ENCODE data around the gene SLC5A10. TPM values are rescaled to one million over a fixed set of nuclear protein-coding genes. Genes with fewer than 3 reads are reported as not detected.
A peak's percentile ranks its signal among the peaks of the same experiment; 100 is the strongest.

SLC5A10 gene
- polyA plus RNA-seq, 1 donor (not counting 4 experiments of a cell fraction or from before 2014, with no cell fraction given) = not detected

DNA sequence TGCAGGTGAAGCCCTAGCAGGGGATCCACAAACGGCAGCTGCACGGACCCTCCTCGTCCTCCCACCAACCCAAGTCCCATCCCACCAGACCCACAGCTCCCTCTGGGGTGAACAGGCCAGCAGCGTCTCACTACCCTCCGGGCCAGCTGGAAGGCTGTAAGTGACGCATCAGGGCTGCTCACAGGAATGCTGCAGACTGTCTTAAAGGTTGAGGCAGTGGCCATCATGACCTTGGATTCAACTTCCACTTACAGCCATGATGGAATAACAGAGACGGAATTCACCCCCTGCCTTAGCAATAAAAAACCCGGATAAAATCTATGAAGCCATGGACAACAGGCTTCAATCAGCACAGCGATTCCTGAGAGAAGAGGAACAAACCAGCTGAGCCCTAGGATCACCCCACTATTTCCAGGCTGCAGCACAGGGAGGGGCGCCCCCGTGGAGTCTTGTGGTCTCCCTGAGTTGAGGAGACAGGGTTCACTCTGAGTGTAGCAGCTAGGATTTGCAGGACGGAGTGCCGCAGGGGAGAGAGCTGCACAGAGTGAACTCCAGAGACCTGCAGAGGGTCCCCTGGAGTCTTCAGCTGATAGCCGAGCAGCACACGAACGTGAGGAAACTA is 42.1 kb downstream of the SLC5A10 start:
- Histone ChIP-seq H3K4me1 (ENCODE audit: control insufficient read depth, extremely low read depth, insufficient read depth, low read length) (peaks cover 72% of the 10 kb centered on the region), H3K27ac (ENCODE audit: control insufficient read depth, insufficient read depth, low read length) (no peak overlapping the region), H4K20me1 (ENCODE audit: control insufficient read depth, extremely low read depth, insufficient read depth, low read length) (peaks cover 66% of the 10 kb centered on the region), H2AFZ (ENCODE audit: control insufficient read depth, low read length) (no peak overlapping the region), H3K4me2 (ENCODE audit: control insufficient read depth, extremely low read depth, insufficient read depth, low read depth, low read length) (peak overlapping the region; percentile 56), H3K9ac (ENCODE audit: control insufficient read depth, extremely low read depth, insufficient read depth, low read length) (no peak overlapping the region), H3K27me3 (ENCODE audit: control insufficient read depth, extremely low read depth, insufficient read depth, low read length) (no peaks in the 10 kb centered on the region), H3K79me2 (ENCODE audit: control insufficient read depth, insufficient read depth, low read length) (peaks cover 97% of the 10 kb centered on the region), H3K4me3 (ENCODE audit: control insufficient read depth in 2 of 3, extremely low read depth in 1 of 3, insufficient read depth in 2 of 3, low read depth in 1 of 3, low read length in 3 of 3) (no peak overlapping the region), H3K36me3 (ENCODE audit: control insufficient read depth in 2 of 2, extremely low read depth in 1 of 2, insufficient read depth in 2 of 2, low read length in 2 of 2) (peaks cover 14 to 50% of the 10 kb centered on the region in 2 experiments), H3K9me3 (ENCODE audit: control insufficient read depth, low read depth, low read length) (no peaks in the 10 kb centered on the region), H3K9me1 (ENCODE audit: control insufficient read depth, extremely low read depth, insufficient read depth, low read length) (peaks cover 5% of the 10 kb centered on the region)
- TF ChIP-seq, protein P1, sequence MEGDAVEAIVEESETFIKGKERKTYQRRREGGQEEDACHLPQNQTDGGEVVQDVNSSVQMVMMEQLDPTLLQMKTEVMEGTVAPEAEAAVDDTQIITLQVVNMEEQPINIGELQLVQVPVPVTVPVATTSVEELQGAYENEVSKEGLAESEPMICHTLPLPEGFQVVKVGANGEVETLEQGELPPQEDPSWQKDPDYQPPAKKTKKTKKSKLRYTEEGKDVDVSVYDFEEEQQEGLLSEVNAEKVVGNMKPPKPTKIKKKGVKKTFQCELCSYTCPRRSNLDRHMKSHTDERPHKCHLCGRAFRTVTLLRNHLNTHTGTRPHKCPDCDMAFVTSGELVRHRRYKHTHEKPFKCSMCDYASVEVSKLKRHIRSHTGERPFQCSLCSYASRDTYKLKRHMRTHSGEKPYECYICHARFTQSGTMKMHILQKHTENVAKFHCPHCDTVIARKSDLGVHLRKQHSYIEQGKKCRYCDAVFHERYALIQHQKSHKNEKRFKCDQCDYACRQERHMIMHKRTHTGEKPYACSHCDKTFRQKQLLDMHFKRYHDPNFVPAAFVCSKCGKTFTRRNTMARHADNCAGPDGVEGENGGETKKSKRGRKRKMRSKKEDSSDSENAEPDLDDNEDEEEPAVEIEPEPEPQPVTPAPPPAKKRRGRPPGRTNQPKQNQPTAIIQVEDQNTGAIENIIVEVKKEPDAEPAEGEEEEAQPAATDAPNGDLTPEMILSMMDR (optimal IDR thresholded peaks at IDR 0.05 in 1 of 3, IDR thresholded peaks at IDR 0.05 in 1 of 3, conservative IDR thresholded peaks at IDR 0.05 in 1 of 3; ENCODE audit: extremely low read depth in 1 of 3, insufficient read depth in 2 of 3, low read length in 3 of 3) = no peak
- no peak for TF ChIP-seq EZH2 (IDR thresholded peaks at IDR 0.05; ENCODE audit: low read length)
- DNase-seq (ENCODE audit: low read depth, low spot score) (no peak), FAIRE-seq (no peak)
- dilution Hi-C loops (cut with MboI; ENCODE audit: extremely low pct_ligation_motif_present, low sequenced_read_pairs) = no loop called here

DNA sequence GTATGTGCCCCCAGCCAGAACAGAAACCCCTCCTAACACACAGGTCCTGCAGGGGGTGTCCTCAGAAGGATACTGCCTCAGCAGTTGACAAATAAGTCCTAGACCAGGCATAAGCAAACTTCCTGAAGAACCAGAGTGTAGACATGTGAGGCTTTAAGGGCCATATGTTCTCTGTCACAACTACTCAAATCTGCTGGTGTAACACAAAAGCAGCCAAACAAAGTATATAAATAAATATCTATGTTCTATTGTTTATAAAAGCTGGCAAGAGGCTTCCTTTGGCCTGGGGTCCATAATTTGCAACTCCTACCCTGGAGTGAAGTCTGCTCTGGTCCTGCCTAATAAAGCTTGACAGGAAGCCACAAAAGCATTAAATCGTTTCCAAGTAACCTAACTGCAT is 42.7 kb downstream of the SLC5A10 start:
- H4K20me1 ChIP-seq (ENCODE audit: control insufficient read depth, extremely low read depth, insufficient read depth, low read length) = peaks cover 61% of the 10 kb centered on the region

More for the DNA sequence above, 42.7 kb downstream of the SLC5A10 start:
- Histone ChIP-seq H3K27me3 (ENCODE audit: control insufficient read depth, extremely low read depth, insufficient read depth, low read length) (no peaks in the 10 kb centered on the region), H3K4me2 (ENCODE audit: control insufficient read depth, extremely low read depth, insufficient read depth, low read depth, low read length) (peak overlapping the region; percentile 56), H3K79me2 (ENCODE audit: control insufficient read depth, insufficient read depth, low read length) (peaks cover 97% of the 10 kb centered on the region), H3K4me1 (ENCODE audit: control insufficient read depth, extremely low read depth, insufficient read depth, low read length) (peaks cover 78% of the 10 kb centered on the region), H2AFZ (ENCODE audit: control insufficient read depth, low read length) (no peak overlapping the region), H3K36me3 (ENCODE audit: control insufficient read depth in 2 of 2, extremely low read depth in 1 of 2, insufficient read depth in 2 of 2, low read length in 2 of 2) (peaks cover 9 to 54% of the 10 kb centered on the region in 2 experiments), H3K9ac (ENCODE audit: control insufficient read depth, extremely low read depth, insufficient read depth, low read length) (no peak overlapping the region), H3K4me3 (ENCODE audit: control insufficient read depth in 2 of 3, extremely low read depth in 1 of 3, insufficient read depth in 2 of 3, low read depth in 1 of 3, low read length in 3 of 3) (no peak overlapping the region), H3K27ac (ENCODE audit: control insufficient read depth, insufficient read depth, low read length) (no peak overlapping the region), H3K9me3 (ENCODE audit: control insufficient read depth, low read depth, low read length) (no peaks in the 10 kb centered on the region), H3K9me1 (ENCODE audit: control insufficient read depth, extremely low read depth, insufficient read depth, low read length) (peaks cover 7% of the 10 kb centered on the region)
- no peak for TF ChIP-seq EZH2 (IDR thresholded peaks at IDR 0.05; ENCODE audit: low read length)
- TF ChIP-seq, protein P1 (optimal IDR thresholded peaks at IDR 0.05 in 1 of 3, IDR thresholded peaks at IDR 0.05 in 1 of 3, conservative IDR thresholded peaks at IDR 0.05 in 1 of 3; ENCODE audit: extremely low read depth in 1 of 3, insufficient read depth in 2 of 3, low read length in 3 of 3) = no peak
- DNase-seq (ENCODE audit: low read depth, low spot score) (no peak), FAIRE-seq (no peak)
- dilution Hi-C loops (cut with MboI; ENCODE audit: extremely low pct_ligation_motif_present, low sequenced_read_pairs) = no loop called here

All from keratinocyte (primary cell).